Thyroid gland (tissue), 4 donors: ENCODE measurements around the gene FAM181A.

Source experiments
- POLR2A ChIP-seq, 2 donors: fragments of 450-650 bp; IDR thresholded peaks; one replicate each; pipeline ENCODE4 v1.6.1; 2017; ENCODE audit warnings: antibody characterized with exemption in 2 of 2, mild to moderate bottlenecking in 2 of 2, moderate library complexity in 1 of 2
- TF ChIP-seq, protein P1 (sequence below), 6 experiments: fragments of 200-600 bp in 3 of 6; fragments of 450-650 bp in 3 of 6; sonication (generic) in 3 of 6; IDR thresholded peaks; one replicate each; pipeline ENCODE4 v1.5.1; 2016 to 2019; ENCODE audit warnings: antibody characterized with exemption in 6 of 6, mild to moderate bottlenecking in 2 of 6, inconsistent platforms in 1 of 6, moderate library complexity in 1 of 6

DNA sequence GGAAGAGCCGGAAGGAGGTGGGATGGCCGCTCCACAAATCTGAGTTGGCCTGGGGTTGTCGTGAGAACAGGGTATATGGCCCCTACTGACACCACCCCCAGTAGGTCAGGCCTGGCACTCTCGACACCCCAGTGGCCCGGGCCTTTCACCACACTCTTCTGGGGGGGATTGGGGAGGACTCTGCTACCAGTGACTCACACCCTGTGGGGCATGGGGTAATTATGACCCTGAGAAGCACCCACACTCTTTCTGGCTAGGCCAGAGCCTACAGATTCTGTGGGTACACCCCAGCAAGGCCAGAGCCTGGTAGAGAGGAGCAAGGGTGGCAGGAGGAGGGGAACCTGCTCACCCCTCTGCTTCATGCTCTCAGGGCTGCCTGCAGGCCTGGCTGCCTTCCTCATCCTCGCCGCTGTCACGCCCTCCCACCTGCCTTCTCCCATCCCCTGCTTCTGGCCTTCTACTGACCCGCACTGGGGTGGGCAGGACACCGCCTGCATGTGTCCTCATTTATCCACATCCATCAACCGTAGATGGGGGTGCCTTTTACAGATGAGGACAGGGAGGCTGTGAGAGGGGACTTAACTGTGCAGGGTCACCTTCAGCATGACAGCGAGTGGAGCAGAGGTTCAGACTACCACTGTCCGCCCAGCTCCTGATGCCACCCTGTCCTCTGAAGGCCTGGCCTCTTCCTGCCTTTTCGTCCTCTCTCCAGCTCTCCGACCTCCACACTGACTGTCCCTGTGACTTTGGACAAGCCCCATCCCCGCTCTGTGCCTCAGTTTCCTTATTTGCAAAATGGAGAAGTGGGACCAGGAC, 30.8 kb downstream of the FAM181A start:
- TF ChIP-seq, protein P1, sequence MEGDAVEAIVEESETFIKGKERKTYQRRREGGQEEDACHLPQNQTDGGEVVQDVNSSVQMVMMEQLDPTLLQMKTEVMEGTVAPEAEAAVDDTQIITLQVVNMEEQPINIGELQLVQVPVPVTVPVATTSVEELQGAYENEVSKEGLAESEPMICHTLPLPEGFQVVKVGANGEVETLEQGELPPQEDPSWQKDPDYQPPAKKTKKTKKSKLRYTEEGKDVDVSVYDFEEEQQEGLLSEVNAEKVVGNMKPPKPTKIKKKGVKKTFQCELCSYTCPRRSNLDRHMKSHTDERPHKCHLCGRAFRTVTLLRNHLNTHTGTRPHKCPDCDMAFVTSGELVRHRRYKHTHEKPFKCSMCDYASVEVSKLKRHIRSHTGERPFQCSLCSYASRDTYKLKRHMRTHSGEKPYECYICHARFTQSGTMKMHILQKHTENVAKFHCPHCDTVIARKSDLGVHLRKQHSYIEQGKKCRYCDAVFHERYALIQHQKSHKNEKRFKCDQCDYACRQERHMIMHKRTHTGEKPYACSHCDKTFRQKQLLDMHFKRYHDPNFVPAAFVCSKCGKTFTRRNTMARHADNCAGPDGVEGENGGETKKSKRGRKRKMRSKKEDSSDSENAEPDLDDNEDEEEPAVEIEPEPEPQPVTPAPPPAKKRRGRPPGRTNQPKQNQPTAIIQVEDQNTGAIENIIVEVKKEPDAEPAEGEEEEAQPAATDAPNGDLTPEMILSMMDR (IDR thresholded peaks at IDR 0.05) = no peak
- TF ChIP-seq POLR2A (IDR thresholded peaks at IDR 0.05) = no peak
